OCI-LY1 (cell line): Measurements from ENCODE around the gene KCNT1.

Experiments
- CTCF ChIP-seq: fragments of 200-600 bp; sonication (generic), shearing (Covaris generic); IDR thresholded peaks from 2 replicates; pipeline ENCODE4 v1.5.1; 2017; ENCODE audit warnings: mild to moderate bottlenecking, antibody characterized with exemption, low read length, moderate library complexity, mixed read lengths
- EZH2 ChIP-seq: fragments of 200-600 bp; sonication (generic), shearing (Covaris generic); IDR thresholded peaks from 2 replicates; pipeline ENCODE4 v1.8.0; 2017; ENCODE audit warnings: borderline replicate concordance, mixed run types, mild to moderate bottlenecking, antibody characterized with exemption, low read length, moderate library complexity, mixed read lengths

- TF ChIP-seq CTCF (no peak), EZH2 (no peak)
These were observed 121.1 kb downstream of the KCNT1 start for GRCh38 chr9:135823036-135823435.
